K562 (cell line): ENCODE data around the gene FHL1. TPM values are rescaled to one million over a fixed set of nuclear protein-coding genes. Genes with fewer than 3 reads are reported as not detected.

ENCODE experiments used
- BACH1 ChIP-seq: fragments of 200-800 bp; sonication (Bioruptor generic); IDR thresholded peaks from 2 replicates; pipeline ENCODE4 v1.6.1; 2016; ENCODE audit warnings: missing genetic modification characterization, missing compliant biosample characterization
- CBX3 ChIP-seq, 2 experiments: IDR thresholded peaks; 1 replicate in 1 of 2; 2 replicates in 1 of 2; pipeline ENCODE4 v1.6.1; 2012; ENCODE audit warnings: inconsistent platforms in 2 of 2, low read length in 2 of 2, borderline replicate concordance in 1 of 2, control low read depth in 1 of 2
- CBX5 ChIP-seq: IDR thresholded peaks from 2 replicates; pipeline ENCODE4 v1.6.1; 2014; ENCODE audit warnings: low read depth, borderline replicate concordance
- CCNT2 ChIP-seq: IDR thresholded peaks from 2 replicates; pipeline ENCODE4 v1.6.1; 2011; ENCODE audit warnings: borderline replicate concordance, low read depth, mild to moderate bottlenecking, moderate library complexity, mixed read lengths, low read length; ENCODE audit not compliant: insufficient read length; ENCODE audit errors: extremely low read depth
- CHD1 ChIP-seq: fragments of 200-600 bp; sonication (generic); IDR thresholded peaks from one replicate; pipeline ENCODE4 v1.6.1; 2012; ENCODE audit warnings: mild to moderate bottlenecking, moderate library complexity, low read length, inconsistent platforms
- NFRKB ChIP-seq: fragments of 450-650 bp; IDR thresholded peaks from 2 replicates; pipeline ENCODE4 v1.6.1; 2016; ENCODE audit warnings: low read depth
- NRF1 ChIP-seq, 2 experiments: fragments of 450-650 bp; IDR thresholded peaks in 1 of 2; conservative IDR thresholded peaks in 1 of 2; 2 replicates each; pipeline ENCODE4 v1.6.1; 2014; ENCODE audit warnings: mild to moderate bottlenecking in 2 of 2
- PTRF ChIP-seq: fragments of 450-650 bp; IDR thresholded peaks from 2 replicates; pipeline ENCODE4 v1.6.1; 2016; ENCODE audit warnings: mild to moderate bottlenecking, missing genetic modification characterization, missing compliant biosample characterization
- RBM15 ChIP-seq: fragments of 200-400 bp; formaldehyde crosslinking; IDR thresholded peaks from 2 replicates; pipeline ENCODE4 v1.6.1; 2018; ENCODE audit warnings: mild to moderate bottlenecking, low read length, moderate library complexity; ENCODE audit not compliant: insufficient read depth
- SMARCE1 ChIP-seq: fragments of 450-650 bp; IDR thresholded peaks from 2 replicates; pipeline ENCODE4 v1.7.1; 2016; ENCODE audit warnings: mild to moderate bottlenecking
- XRCC4 ChIP-seq: IDR thresholded peaks from one replicate; pipeline ENCODE4 v1.6.1; 2011; ENCODE audit not compliant: insufficient read depth, insufficient read length; ENCODE audit errors: extremely low read depth
- ZBTB26 ChIP-seq: fragments of 450-650 bp; formaldehyde crosslinking; IDR thresholded peaks from 2 replicates; pipeline ENCODE4 v1.4.0; 2022; ENCODE audit warnings: missing genetic modification characterization
- ZBTB7A ChIP-seq: IDR thresholded peaks from 2 replicates; pipeline ENCODE4 v1.6.1; 2011; ENCODE audit warnings: low read depth, mild to moderate bottlenecking, low read length, moderate library complexity, borderline replicate concordance; ENCODE audit not compliant: control insufficient read depth
- ZC3H4 ChIP-seq: sonication (generic); formaldehyde crosslinking; IDR thresholded peaks from 2 replicates; pipeline ENCODE4 v1.9.0; 2021; ENCODE audit warnings: missing genetic modification reagents, borderline replicate concordance
- ZNF134 ChIP-seq: fragments of 250-450 bp; sonication (Bioruptor Pico); conservative IDR thresholded peaks from 2 replicates; pipeline ENCODE4 v1.4.0; 2020
- ZNF253 ChIP-seq: fragments of 250-450 bp; sonication (Bioruptor Pico); conservative IDR thresholded peaks from 2 replicates; pipeline ENCODE4 v1.6.1; 2021; ENCODE audit warnings: mild to moderate bottlenecking
- ZNF431 ChIP-seq: sonication (generic); formaldehyde crosslinking; IDR thresholded peaks from 2 replicates; pipeline ENCODE4 v1.8.0; 2022; ENCODE audit warnings: mild to moderate bottlenecking, missing genetic modification reagents
- polyA plus RNA-seq, 8 experiments: library from polyadenylated mRNA; depleted of rRNA in 4 of 8; stranded (reverse) in 5 of 8; unstranded in 3 of 8; fragments of >200 nt; fragmentation: Nextera tagmentation in 2 of 8; fragmentation: Illumina TruSeq in 1 of 8; extraction: Ambion mirVana in 2 of 8; extraction: Trizol in 1 of 8; gene quantifications; 2 replicates each; pipeline versions ENCODE4 v1.2.1 to v1.2.3, GENCODE V29; 2011 to 2014; ENCODE audit warnings: inconsistent platforms in 1 of 8, missing spikeins in 1 of 8
- total RNA-seq, 7 experiments: library from RNA; depleted of rRNA in 6 of 7; stranded (reverse); fragments of >200 nt in 6 of 7; fragmentation: Illumina TruSeq in 2 of 7; extraction: Trizol in 2 of 7; gene quantifications; 2 replicates each; pipeline versions ENCODE4 v1.2.1 to v1.2.3, GENCODE V29; 2011 to 2021; ENCODE audit warnings: low replicate concordance in 1 of 7
- TF ChIP-seq, protein P1 (sequence below): fragments of 450-650 bp; IDR thresholded peaks from 2 replicates; pipeline ENCODE4 v1.6.1; 2018; ENCODE audit warnings: mild to moderate bottlenecking, low read depth; ENCODE audit not compliant: partially characterized antibody

FHL1 gene
- total and polyA plus RNA-seq, 9 of the 15 experiments (the other 6 are each of a cell fraction or from before 2014, with no cell fraction given), result 0.03 to 3.0 (median 0.13) TPM; not detected in 1

DNA sequence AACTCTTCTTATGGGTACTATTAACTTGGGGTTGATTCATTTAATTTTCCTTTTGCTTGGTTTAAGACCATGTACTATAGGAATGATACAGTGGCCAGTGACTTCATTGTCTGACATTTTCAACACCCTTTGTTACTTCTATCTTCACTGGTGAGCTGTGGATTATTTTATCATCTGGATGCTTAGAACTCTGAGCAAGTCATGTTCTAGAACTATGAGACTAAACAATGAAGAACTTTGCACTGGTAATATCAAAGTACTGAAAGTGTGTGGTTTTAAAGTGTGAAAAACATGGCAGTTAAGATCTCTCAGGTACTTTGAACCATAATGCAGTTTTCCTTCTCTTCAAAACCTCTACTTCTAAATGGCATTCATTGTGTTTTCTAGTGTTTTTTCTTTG is 56.1 kb downstream of the FHL1 start (continued):
- TF ChIP-seq XRCC4 (no peak), ZBTB7A (no peak), PTRF (no peak), NFRKB (no peak), ZNF253 (CRISPR knock-in tag) (no peak), ZNF134 (CRISPR knock-in tag) (no peak), SMARCE1 (no peak), ZBTB26 (no peak), ZC3H4 (CRISPR knock-in tag) (no peak), CHD1 (no peak), CBX3 (IDR thresholded peaks at IDR 0.05; ENCODE audit: borderline replicate concordance in 1 of 2, low read length in 2 of 2) (no peak), BACH1 (tag) (no peak), ZNF431 (CRISPR knock-in tag) (no peak), CCNT2 (no peak), NRF1 (conservative IDR thresholded peaks at IDR 0.05 in 1 of 2, IDR thresholded peaks at IDR 0.05 in 1 of 2) (no peak), RBM15 (no peak), CBX5 (no peak)
- TF ChIP-seq, protein P1, sequence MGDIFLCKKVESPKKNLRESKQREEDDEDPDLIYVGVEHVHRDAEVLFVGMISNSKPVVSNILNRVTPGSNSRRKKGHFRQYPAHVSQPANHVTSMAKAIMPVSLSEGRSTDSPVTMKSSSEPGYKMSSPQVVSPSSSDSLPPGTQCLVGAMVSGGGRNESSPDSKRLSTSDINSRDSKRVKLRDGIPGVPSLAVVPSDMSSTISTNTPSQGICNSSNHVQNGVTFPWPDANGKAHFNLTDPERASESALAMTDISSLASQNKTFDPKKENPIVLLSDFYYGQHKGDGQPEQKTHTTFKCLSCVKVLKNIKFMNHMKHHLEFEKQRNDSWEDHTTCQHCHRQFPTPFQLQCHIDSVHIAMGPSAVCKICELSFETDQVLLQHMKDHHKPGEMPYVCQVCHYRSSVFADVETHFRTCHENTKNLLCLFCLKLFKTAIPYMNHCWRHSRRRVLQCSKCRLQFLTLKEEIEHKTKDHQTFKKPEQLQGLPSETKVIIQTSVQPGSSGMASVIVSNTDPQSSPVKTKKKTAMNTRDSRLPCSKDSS, result no peak
- TF ChIP-seq, all 486 proteins: peak for 0
